Measurements from ENCODE around the gene MYO7B. TPM values are rescaled to one million over a fixed set of nuclear protein-coding genes. Genes with fewer than 3 reads are reported as not detected.

MYO7B gene
- total RNA-seq, 6 experiments from 2014 or later = 0.74 to 1.3 (median 0.98) TPM

DNA sequence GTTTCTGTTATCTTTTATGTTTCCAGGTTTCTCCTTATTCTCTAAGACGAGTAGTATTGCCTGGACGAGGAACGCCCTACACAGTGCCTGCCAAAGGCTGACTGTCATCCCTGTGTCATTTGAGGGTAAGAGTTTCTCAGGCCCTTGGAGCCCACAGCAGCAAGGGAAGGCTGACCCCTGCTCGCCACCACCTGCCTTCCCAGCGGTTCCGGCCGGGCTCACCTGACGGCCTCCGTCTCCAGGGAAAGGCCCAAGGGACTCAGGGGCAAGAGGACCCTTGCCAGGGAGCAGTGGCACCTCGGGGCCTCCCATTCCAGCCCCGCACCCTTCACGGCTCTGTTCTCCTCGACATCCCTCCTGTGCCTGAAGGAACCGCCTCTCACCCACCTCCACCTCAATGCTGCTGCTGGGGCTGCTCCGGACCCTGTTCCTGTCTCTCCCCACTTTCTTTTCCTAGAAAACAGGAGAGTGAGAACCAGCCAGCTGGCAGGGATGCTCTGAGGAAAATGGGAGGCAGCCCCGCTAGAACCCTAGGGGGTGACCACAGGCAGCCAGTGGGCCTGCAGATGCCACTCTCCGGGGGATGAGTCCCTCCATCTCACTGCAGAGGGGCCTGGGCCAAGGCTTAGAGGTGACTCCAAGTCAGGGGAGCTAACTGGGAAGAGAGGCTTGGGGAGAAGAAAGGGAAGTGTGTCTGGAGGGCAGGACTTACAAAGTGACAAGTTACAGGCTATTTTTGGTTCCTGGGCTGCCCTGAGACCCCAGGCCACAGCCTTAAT, 138.0 kb downstream of the MYO7B start:
- H3K4me3 Mint-ChIP-seq = peak overlapping the region; percentile 94
- DNase-seq = no peak
- H3K36me3 Mint-ChIP-seq (ENCODE audit: low read depth) = peaks cover 9% of the 10 kb centered on the region; the same call in 1 of the 2 replicates
- H3K4me1 Mint-ChIP-seq (ENCODE audit: low read depth) = peaks cover 50% of the 10 kb centered on the region
- H3K27ac Mint-ChIP-seq = peak overlapping the region; percentile 34; the same call in 1 of the 2 replicates
- H3K27me3 Mint-ChIP-seq (ENCODE audit: insufficient read depth) = peaks cover 14% of the 10 kb centered on the region; the same call in 1 of the 2 replicates
- no peaks in the 10 kb centered on the region for H3K9me3 Mint-ChIP-seq
- TF ChIP-seq, protein P1, sequence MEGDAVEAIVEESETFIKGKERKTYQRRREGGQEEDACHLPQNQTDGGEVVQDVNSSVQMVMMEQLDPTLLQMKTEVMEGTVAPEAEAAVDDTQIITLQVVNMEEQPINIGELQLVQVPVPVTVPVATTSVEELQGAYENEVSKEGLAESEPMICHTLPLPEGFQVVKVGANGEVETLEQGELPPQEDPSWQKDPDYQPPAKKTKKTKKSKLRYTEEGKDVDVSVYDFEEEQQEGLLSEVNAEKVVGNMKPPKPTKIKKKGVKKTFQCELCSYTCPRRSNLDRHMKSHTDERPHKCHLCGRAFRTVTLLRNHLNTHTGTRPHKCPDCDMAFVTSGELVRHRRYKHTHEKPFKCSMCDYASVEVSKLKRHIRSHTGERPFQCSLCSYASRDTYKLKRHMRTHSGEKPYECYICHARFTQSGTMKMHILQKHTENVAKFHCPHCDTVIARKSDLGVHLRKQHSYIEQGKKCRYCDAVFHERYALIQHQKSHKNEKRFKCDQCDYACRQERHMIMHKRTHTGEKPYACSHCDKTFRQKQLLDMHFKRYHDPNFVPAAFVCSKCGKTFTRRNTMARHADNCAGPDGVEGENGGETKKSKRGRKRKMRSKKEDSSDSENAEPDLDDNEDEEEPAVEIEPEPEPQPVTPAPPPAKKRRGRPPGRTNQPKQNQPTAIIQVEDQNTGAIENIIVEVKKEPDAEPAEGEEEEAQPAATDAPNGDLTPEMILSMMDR (IDR thresholded peaks at IDR 0.05) = no peak

DNA sequence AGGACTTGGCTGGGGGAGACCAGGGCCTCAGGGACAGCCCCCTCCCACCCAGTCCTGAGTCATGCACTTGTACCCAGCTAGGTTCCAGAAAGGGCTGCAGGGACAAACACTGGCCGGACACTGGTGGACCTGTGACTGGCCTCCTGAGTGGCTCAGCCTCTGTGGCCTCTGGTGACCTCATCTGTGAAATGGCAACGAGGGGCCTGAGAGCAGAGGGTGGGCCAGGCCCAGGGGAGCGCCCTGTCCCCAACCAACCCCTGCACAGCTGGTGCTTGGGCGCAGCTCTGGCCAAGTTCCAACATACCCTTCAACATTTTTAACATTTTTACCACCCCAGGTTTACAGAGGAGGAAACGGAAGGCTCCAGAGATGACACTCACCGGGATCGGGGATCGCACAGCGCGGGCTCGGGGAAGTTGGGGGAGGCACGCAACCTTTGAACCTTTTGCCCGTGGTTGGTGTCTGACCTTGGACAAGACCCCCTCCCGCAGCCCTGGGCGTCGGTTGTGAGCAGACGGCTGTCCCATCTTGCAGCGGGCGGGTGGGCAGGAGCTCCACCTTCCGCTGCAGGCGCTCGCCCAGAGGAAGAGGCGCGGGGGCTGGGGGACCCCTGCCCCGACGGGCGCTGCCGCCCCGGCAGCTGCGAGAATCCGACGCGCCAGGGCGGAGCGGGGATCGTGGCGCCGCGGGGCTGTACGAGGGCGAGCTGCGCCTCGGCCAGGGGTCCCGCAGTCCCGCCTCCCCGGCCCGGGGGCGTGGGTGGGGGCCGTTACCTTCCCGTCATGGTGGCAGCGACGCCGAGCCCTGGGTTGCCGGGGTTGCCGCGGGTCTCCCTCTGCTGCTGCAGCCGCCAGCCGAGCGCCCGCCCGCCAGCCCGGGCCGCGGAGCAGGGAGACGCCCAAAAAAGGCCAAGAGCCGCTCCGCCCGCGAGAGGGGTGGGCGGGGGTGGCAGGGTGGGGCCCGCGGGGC, 139.0 kb downstream of the MYO7B start:
- peak overlapping the region; percentile 94 for H3K4me3 Mint-ChIP-seq
- H3K4me1 Mint-ChIP-seq (ENCODE audit: low read depth) = peaks cover 43% of the 10 kb centered on the region
- no peaks in the 10 kb centered on the region for H3K9me3 Mint-ChIP-seq
- no peak for DNase-seq
- peaks cover 8% of the 10 kb centered on the region; the same call in 1 of the 2 replicates for H3K36me3 Mint-ChIP-seq (ENCODE audit: low read depth)
- H3K27ac Mint-ChIP-seq = peak overlapping the region; percentile 72
- TF ChIP-seq, protein P1 (IDR thresholded peaks at IDR 0.05) = no peak
- peaks cover 15% of the 10 kb centered on the region; the same call in 1 of the 2 replicates for H3K27me3 Mint-ChIP-seq (ENCODE audit: insufficient read depth)

DNA sequence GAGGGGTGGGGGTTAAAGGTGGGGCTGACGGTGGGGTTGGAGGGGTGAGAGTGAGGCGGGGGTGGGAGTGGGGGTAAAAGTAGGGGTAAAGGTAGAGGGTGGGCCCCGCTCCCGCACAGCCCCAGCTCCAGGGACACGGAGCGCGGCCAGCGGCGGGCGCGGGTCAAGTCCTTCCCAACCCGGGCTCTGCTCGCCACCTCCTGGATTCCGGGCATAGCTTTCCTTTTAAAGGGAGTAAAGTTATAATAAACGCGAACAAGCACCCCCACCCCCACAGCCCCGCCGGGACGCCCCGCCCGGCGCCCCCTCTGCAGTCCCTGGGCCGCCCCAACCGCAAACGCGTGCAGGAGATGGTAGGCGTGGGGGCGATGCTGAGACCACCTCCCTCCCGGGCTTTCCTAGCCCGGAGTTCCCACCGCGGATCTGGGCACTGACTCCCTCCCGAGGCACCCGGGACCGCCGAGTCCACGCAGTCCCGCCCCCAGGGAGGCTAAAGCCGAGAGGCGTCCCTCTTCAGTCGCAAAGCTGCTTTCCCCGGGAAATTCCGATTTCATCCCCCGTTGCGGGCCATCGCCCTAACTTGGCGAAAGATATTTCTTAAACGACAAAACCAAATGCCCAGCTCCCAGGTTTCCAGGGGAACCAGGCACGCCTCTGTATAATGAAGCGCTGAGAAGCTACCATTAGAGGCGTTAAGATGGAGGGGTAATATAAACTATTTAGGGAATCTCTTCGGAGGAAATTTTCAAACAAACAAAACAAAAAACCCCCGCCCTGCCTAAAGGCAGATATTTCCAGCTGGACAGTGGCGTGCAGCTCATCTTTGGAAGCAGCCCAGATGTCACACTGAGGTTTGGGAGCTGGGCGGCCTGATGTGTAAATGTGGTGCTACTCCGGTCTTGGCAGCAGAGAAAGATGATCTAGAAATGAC, 140.1 kb downstream of the MYO7B start, which contains the start of gene LIMS2:
TSS of gene LIMS2 (minus strand) at position 200 of the 931 bp plus-strand sequence. CDS start 506 bp downstream, outside the sequence.
- H3K4me1 Mint-ChIP-seq (ENCODE audit: low read depth) = peaks cover 33% of the 10 kb centered on the region
- H3K27ac Mint-ChIP-seq = peak within 1 kb of the TSS; percentile 72
- DNase-seq = peak; percentile 41
- peaks cover 17% of the 10 kb centered on the region for H3K27me3 Mint-ChIP-seq (ENCODE audit: insufficient read depth)
- TF ChIP-seq, protein P1 (IDR thresholded peaks at IDR 0.05) = peak; percentile 35; the same call in 1 of the 2 replicates
- no peaks in the 10 kb centered on the region for H3K9me3 Mint-ChIP-seq
- H3K36me3 Mint-ChIP-seq (ENCODE audit: low read depth) = no peaks in the 10 kb centered on the region
- peak within 1 kb of the TSS; percentile 94 for H3K4me3 Mint-ChIP-seq

DNA sequence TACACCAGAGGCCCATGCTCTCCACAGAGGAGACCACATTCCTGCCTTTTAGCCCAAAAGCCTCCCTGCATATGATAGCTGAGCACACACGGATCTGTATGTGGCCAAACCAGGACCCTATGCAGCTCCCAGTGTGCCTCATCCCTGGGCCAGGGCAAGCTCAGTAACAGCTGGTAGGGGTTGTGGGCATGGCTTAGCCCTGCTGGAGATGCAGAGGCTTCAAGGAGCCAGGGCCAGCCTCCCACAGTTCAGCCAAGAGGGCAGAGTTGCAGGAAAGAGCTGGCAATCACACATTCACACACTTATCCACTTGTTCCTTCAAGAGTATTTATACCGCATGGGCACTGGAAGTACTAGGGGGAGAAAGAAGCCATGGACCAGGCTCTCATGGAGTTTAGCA, 141.4 kb downstream of the MYO7B start:
- Mint-ChIP-seq H3K4me1 (ENCODE audit: low read depth) (peaks cover 31% of the 10 kb centered on the region), H3K27ac (no peak overlapping the region), H3K9me3 (no peaks in the 10 kb centered on the region), H3K36me3 (ENCODE audit: low read depth) (no peaks in the 10 kb centered on the region), H3K4me3 (no peak overlapping the region), H3K27me3 (ENCODE audit: insufficient read depth) (peaks cover 21% of the 10 kb centered on the region)
- DNase-seq = no peak
- TF ChIP-seq, protein P1 (IDR thresholded peaks at IDR 0.05) = no peak

All from HFFc6 (cell line).